Colonic mucosa (tissue), 4 donors: ENCODE results near the gene KYNU. TPM values are rescaled to one million over a fixed set of nuclear protein-coding genes. Genes with fewer than 3 reads are reported as not detected.

Source experiments
- DNase-seq: peaks from one replicate; pipeline ENCODE4 v3.0.0-alpha.2; 2020
- H3K27ac ChIP-seq: fragments of 200-600 bp; one replicate; pipeline ENCODE4 v1.8.0; 2021
- H3K27me3 ChIP-seq: fragments of 200-600 bp; one replicate; pipeline ENCODE4 v1.8.0; 2021
- H3K36me3 ChIP-seq: fragments of 200-600 bp; one replicate; pipeline ENCODE4 v1.8.0; 2021
- H3K4me1 ChIP-seq: fragments of 200-600 bp; one replicate; pipeline ENCODE4 v1.8.0; 2021; ENCODE audit warnings: mild to moderate bottlenecking
- H3K4me3 ChIP-seq: fragments of 200-600 bp; one replicate; pipeline ENCODE4 v1.8.0; 2021
- H3K9ac ChIP-seq, 2 donors: one replicate each; pipeline ENCODE4 v1.7.0; 2013; ENCODE audit warnings: control low read depth in 2 of 2, low read depth in 2 of 2, low read length in 2 of 2
- H3K9me3 ChIP-seq: fragments of 200-600 bp; one replicate; pipeline ENCODE4 v1.8.0; 2021
- intact Hi-C: fragments of 100-400 bp; cut with DNase I; formaldehyde crosslinking; loops from one replicate; pipeline ENCODE4 v1.14.1; 2022
- total RNA-seq, 2 donors: library from RNA; stranded (reverse); fragmentation: NEBNext Ultra II Directional in 1 of 2; extraction: Animal tissue kit (Norgen Biotek cat#: 25700) in 1 of 2; gene quantifications; one replicate each; pipeline ENCODE4 v1.2.1, GENCODE V29; 2021
- TF ChIP-seq, protein P1 (sequence below): fragments of 200-600 bp; IDR thresholded peaks from one replicate; pipeline ENCODE4 v1.8.0; 2022; ENCODE audit warnings: antibody characterized with exemption, mild to moderate bottlenecking
- donor health status: healthy.
- donor health status: DM: no; HTN: no; CAD: no.
- donor health status: DM: no; HTN: no; CAD: no.

KYNU gene
- total RNA-seq, 2 donors from 2014 or later: 0.64 to 2.8 TPM

DNA sequence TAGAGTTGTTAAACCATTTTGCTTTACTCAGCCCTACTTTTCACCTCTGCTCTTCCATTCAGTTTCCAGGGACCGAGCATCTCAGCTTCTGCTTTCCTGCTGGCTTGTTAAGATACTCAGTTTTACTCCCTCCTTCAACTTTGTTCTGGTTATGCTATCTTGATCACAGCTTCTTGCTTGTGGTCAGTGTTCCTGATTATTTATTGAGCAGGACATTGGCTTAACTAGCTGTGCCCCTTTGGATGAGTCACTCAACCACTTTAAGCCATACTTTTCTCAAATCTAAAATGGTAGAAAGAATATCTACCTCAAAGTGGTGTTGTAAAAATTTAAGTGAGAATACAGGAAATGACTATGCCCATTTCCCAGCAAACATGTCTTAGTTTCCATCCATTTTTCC is 124.0 kb downstream of the KYNU start:
- intact Hi-C loops: no loop called here
- TF ChIP-seq, protein P1, sequence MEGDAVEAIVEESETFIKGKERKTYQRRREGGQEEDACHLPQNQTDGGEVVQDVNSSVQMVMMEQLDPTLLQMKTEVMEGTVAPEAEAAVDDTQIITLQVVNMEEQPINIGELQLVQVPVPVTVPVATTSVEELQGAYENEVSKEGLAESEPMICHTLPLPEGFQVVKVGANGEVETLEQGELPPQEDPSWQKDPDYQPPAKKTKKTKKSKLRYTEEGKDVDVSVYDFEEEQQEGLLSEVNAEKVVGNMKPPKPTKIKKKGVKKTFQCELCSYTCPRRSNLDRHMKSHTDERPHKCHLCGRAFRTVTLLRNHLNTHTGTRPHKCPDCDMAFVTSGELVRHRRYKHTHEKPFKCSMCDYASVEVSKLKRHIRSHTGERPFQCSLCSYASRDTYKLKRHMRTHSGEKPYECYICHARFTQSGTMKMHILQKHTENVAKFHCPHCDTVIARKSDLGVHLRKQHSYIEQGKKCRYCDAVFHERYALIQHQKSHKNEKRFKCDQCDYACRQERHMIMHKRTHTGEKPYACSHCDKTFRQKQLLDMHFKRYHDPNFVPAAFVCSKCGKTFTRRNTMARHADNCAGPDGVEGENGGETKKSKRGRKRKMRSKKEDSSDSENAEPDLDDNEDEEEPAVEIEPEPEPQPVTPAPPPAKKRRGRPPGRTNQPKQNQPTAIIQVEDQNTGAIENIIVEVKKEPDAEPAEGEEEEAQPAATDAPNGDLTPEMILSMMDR: no peak
- no peak overlapping the region for H3K27ac ChIP-seq
- H3K36me3 ChIP-seq: no peaks in the 10 kb centered on the region
- H3K9me3 ChIP-seq: no peaks in the 10 kb centered on the region
- H3K27me3 ChIP-seq: no peaks in the 10 kb centered on the region
- H3K9ac ChIP-seq: no peak overlapping the region
- H3K4me3 ChIP-seq: no peak overlapping the region
- no peaks in the 10 kb centered on the region for H3K4me1 ChIP-seq
- DNase-seq: no peak

DNA sequence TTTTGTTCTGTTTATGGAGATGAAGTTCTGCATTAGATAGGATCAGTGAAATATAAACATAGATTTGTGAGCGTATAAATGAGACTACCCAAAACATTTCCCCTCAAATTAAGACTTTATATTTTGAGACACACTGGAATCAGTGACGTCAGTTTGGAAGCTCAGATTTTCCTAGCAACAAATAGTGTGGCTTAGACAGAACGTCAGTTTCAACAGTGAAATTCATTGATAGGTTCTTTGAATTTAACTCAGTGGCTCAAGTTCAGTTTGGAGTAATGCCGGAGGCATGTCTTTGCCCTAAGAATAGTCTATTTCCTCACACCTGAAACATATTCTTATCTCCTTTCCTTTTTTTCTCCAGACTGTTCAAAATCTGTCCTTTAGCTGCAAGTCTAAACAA is 138.2 kb downstream of the KYNU start:
- no peaks in the 10 kb centered on the region for H3K4me1 ChIP-seq
- TF ChIP-seq, protein P1: no peak
- no peaks in the 10 kb centered on the region for H3K27me3 ChIP-seq
- intact Hi-C loops: no loop called here
- H3K9me3 ChIP-seq: no peaks in the 10 kb centered on the region
- H3K9ac ChIP-seq: no peak overlapping the region
- H3K36me3 ChIP-seq: no peaks in the 10 kb centered on the region
- H3K27ac ChIP-seq: no peak overlapping the region
- H3K4me3 ChIP-seq: no peak overlapping the region
- DNase-seq: no peak

DNA sequence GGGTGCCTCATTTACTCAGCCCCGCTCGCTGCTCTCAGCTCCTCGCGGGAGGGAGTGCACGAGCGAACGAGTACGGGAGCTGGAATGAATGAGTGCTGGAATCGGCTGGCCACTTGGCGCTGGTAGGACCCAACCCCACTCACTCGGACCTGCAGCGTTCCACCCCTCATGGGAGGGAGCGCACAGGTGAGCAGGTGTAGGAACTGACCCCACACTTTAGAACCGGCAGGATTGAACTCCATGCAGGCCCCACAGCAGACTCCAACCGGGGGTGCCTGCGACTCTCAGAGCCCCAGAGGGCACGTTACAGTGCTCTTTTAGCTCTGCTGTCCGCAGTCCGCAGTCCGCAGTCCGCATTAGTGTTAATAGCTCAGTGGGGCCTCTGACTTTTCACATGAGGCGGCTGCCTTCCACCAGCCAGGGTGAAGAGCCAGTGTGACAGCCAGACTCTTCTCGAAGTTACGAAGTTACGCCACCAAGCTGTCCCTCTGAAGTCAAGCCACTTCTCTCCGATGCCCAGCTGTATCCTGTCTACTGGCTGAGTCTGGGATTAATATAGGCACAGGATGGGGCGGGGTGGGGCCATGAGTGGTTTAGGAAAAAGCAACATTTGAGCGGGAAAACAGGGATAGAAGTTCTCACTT is 149.1 kb downstream of the KYNU start:
- no peak overlapping the region for H3K27ac ChIP-seq
- intact Hi-C loops: no loop called here

DNA sequence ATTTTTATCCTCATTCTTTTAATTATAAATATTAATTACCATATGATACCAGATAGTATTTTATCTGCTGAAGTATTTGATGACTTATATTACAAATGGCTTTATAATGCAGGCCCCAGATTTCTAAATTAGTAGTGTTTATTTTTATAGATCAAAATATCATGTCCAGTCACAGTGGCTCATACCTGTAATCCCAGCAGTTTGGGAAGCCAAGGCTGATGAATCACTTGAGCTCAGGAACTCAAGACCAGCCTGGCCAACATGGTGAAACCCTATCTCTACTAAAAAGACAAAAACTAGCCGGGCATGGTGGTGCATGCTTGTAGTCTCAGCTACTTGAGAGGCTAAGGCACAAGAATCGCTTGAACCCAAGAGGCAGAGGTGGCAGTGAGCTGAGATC is 151.7 kb downstream of the KYNU start:
- no peaks in the 10 kb centered on the region for H3K9me3 ChIP-seq
- intact Hi-C loops: no loop called here
- no peak overlapping the region for H3K9ac ChIP-seq
- TF ChIP-seq, protein P1: no peak
- H3K4me1 ChIP-seq: no peaks in the 10 kb centered on the region
- no peaks in the 10 kb centered on the region for H3K27me3 ChIP-seq
- no peak overlapping the region for H3K27ac ChIP-seq
- DNase-seq: no peak
- no peaks in the 10 kb centered on the region for H3K36me3 ChIP-seq
- no peak overlapping the region for H3K4me3 ChIP-seq

More for the DNA sequence above, 149.1 kb downstream of the KYNU start:
- Histone ChIP-seq H3K27me3 (no peaks in the 10 kb centered on the region), H3K36me3 (no peaks in the 10 kb centered on the region), H3K4me1 (no peaks in the 10 kb centered on the region), H3K9ac (no peak overlapping the region), H3K4me3 (no peak overlapping the region), H3K9me3 (no peaks in the 10 kb centered on the region)
- TF ChIP-seq, protein P1: no peak
- DNase-seq: no peak

DNA sequence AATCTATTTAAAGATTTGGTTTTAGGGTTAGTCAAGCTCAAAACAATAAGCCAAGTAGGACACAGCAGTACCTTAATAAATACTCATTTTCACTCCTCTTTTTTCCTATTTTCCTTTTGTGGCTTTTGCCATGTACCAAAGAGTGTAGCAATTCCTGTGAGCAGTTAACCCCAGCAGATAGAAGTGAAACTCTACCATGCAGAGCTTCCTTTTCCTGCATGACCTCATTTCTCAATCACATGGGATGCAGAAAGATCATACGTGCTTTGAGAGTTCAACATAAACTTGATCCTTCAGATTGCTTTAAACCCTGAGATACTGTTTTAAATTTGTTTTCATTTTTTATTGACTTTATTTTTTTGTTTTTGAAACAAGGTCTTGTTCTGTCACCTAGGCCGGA is 152.7 kb downstream of the KYNU start:
- Histone ChIP-seq H3K9ac (no peak overlapping the region), H3K27ac (no peak overlapping the region), H3K9me3 (no peaks in the 10 kb centered on the region), H3K4me3 (no peak overlapping the region), H3K36me3 (no peaks in the 10 kb centered on the region), H3K4me1 (no peaks in the 10 kb centered on the region), H3K27me3 (no peaks in the 10 kb centered on the region)
- DNase-seq: no peak
- intact Hi-C loops: no loop called here
- TF ChIP-seq, protein P1: no peak
